HepG2 (cell line): ENCODE results near the gene CCDC157. TPM values are rescaled to one million over a fixed set of nuclear protein-coding genes. Genes with fewer than 3 reads are reported as not detected.

Source experiments
- ATAC-seq: fragments of 200-7000 bp; cut with Tn5 transposase; 3 replicates; pipeline ENCODE4 v1.9.1; 2020; ENCODE audit warnings: mild to moderate bottlenecking, moderate library complexity
- BruUV-seq: library from RNA; stranded (reverse); fragments of 400-500 nt; replicated peaks from 2 replicates; lab custom pipeline; 2021; lab: Mats Ljungman, UMichigan
- CTCF ChIA-PET: fragments of 300-600 bp; formaldehyde crosslinking; extraction: SDS; loops from one replicate; lab custom pipeline; 2021; ENCODE audit warnings: low total read pairs, inconsistent platforms, low intra/inter-chr PET ratio; lab: Yijun Ruan, JAX
- POLR2A ChIA-PET: fragments of 350-600 bp; sonication (Branson Sonifier 250); formaldehyde crosslinking; loops from one replicate; lab custom pipeline; 2020; ENCODE audit warnings: antibody characterized with exemption, inconsistent platforms; lab: Yijun Ruan, JAX
- DNase-seq: peaks from one replicate; pipeline ENCODE4 v3.0.0-alpha.2; 2015; ENCODE audit warnings: low spot score
- FAIRE-seq: peaks from 3 replicates; lab custom pipeline; 2011; peaks lifted over from hg19 to GRCh38; lab: Jason Lieb, UNC
- H2AFZ ChIP-seq: one replicate; pipeline ENCODE4 v1.6.1; 2011; ENCODE audit warnings: low read length, inconsistent platforms
- H3K27ac ChIP-seq: fragments of 300-600 bp; 3 replicates; pipeline ENCODE4 v1.8.0; 2011; ENCODE audit warnings: mixed run types, mild to moderate bottlenecking, mixed read lengths, low read length, inconsistent platforms; ENCODE audit not compliant: insufficient read depth; ENCODE audit errors: extremely low read length
- H3K27me3 ChIP-seq, 2 experiments: fragments of 200-600 bp in 1 of 2; 2 replicates in 1 of 2; 3 replicates in 1 of 2; pipeline versions ENCODE4 v1.6.0 to v1.8.0; 2011; ENCODE audit warnings: low read length in 2 of 2, mild to moderate bottlenecking in 2 of 2, moderate library complexity in 2 of 2, inconsistent platforms in 1 of 2; ENCODE audit not compliant: insufficient read depth in 2 of 2, control insufficient read depth in 1 of 2
- H3K36me3 ChIP-seq, 2 experiments: fragments of 200-600 bp in 1 of 2; replicated peaks in 1 of 2; 2 replicates in 1 of 2; 3 replicates in 1 of 2; pipeline versions ENCODE4 v1.5.1 to v1.8.0; 2011; ENCODE audit warnings: low read length in 2 of 2, inconsistent platforms in 1 of 2; ENCODE audit not compliant: insufficient read depth in 2 of 2, control insufficient read depth in 1 of 2
- H3K4me1 ChIP-seq: 2 replicates; pipeline ENCODE4 v1.5.1; 2012; ENCODE audit warnings: low read length, inconsistent platforms; ENCODE audit not compliant: insufficient read depth
- H3K4me2 ChIP-seq: 2 replicates; pipeline ENCODE4 v1.6.0; 2011; ENCODE audit warnings: low read depth, low read length, inconsistent platforms
- H3K4me3 ChIP-seq, 3 experiments: fragments of 200-600 bp in 1 of 3; sonication (generic), shearing (Covaris generic) in 1 of 3; replicated peaks in 1 of 3; 2 replicates each; pipeline ENCODE4 v1.5.1; 2011 to 2016; ENCODE audit warnings: low read length in 3 of 3, inconsistent platforms in 2 of 3, low read depth in 2 of 3, mild to moderate bottlenecking in 2 of 3, control low read depth in 1 of 3, mixed read lengths in 1 of 3; ENCODE audit not compliant: insufficient read depth in 1 of 3
- H3K79me2 ChIP-seq: one replicate; pipeline ENCODE4 v1.6.1; 2011; ENCODE audit warnings: low read length, inconsistent platforms; ENCODE audit not compliant: insufficient read depth
- H3K9ac ChIP-seq: 2 replicates; pipeline ENCODE4 v1.6.0; 2011; ENCODE audit warnings: mild to moderate bottlenecking, low read depth, low read length, inconsistent platforms; ENCODE audit not compliant: insufficient read depth
- H3K9me3 ChIP-seq: 2 replicates; pipeline ENCODE4 v1.5.1; 2012; ENCODE audit warnings: mild to moderate bottlenecking, low read length
- H4K20me1 ChIP-seq: 2 replicates; pipeline ENCODE4 v1.6.0; 2011; ENCODE audit warnings: inconsistent platforms, mild to moderate bottlenecking, low read length, moderate library complexity; ENCODE audit not compliant: insufficient read depth
- AGO2 ChIP-seq: fragments of 200-400 bp; formaldehyde crosslinking; optimal IDR thresholded peaks from 2 replicates; pipeline ENCODE3; 2017; ENCODE audit warnings: mild to moderate bottlenecking, low read depth, low read length, moderate library complexity
- HIVEP1 ChIP-seq: sonication (generic); formaldehyde crosslinking; IDR thresholded peaks from 2 replicates; pipeline ENCODE4 v1.4.0; 2020; ENCODE audit warnings: mild to moderate bottlenecking, missing genetic modification reagents
- SIX1 ChIP-seq: sonication (generic); formaldehyde crosslinking; IDR thresholded peaks from 2 replicates; pipeline ENCODE4 v1.4.0; 2020; ENCODE audit warnings: missing genetic modification reagents, borderline replicate concordance
- ZNF616 ChIP-seq: sonication (generic); formaldehyde crosslinking; IDR thresholded peaks from 2 replicates; pipeline ENCODE4 v1.5.0; 2020; ENCODE audit warnings: low read depth, mild to moderate bottlenecking, missing genetic modification reagents
- ZNF660 ChIP-seq: sonication (generic); formaldehyde crosslinking; IDR thresholded peaks from 2 replicates; pipeline ENCODE4 v1.5.1; 2020; ENCODE audit warnings: mild to moderate bottlenecking, low read depth, missing genetic modification reagents, borderline replicate concordance
- ZNF678 ChIP-seq: sonication (generic); formaldehyde crosslinking; IDR thresholded peaks from 2 replicates; pipeline ENCODE4 v1.4.0; 2020; ENCODE audit warnings: mild to moderate bottlenecking, missing genetic modification reagents
- ZNF691 ChIP-seq: sonication (generic); formaldehyde crosslinking; IDR thresholded peaks from 2 replicates; pipeline ENCODE4 v1.4.0; 2020; ENCODE audit warnings: missing genetic modification reagents, low read depth, mild to moderate bottlenecking, borderline replicate concordance
- WGBS: methylation state at CpG from one replicate; pipeline ENCODE4 v1.1.6; 2017; ENCODE audit warnings: low lambda C conversion rate; 5-methylcytosine and 5-hydroxymethylcytosine counted together
- in situ Hi-C: cut with HindIII; loops from 2 replicates; pipeline ENCODE4 v1.10.0; 2017; ENCODE audit warnings: low pct_unique_long_range_greater_than_20kb; ENCODE audit not compliant: extremely low pct_ligation_motif_present
- intact Hi-C: fragments of 100-400 bp; cut with micrococcal nuclease; formaldehyde crosslinking; loops from one replicate; pipeline ENCODE4 v1.10.0; 2022; ENCODE audit not compliant: unreplicated experiment
- polyA plus RNA-seq, 8 experiments: library from polyadenylated mRNA; depleted of rRNA in 3 of 8; stranded (reverse) in 7 of 8; unstranded in 1 of 8; fragments of >200 nt; fragmentation: Illumina TruSeq in 4 of 8; extraction: Trizol in 4 of 8; gene quantifications; 2 replicates each; pipeline versions ENCODE4 v1.2.1 to v1.2.3, GENCODE V29; 2011 to 2016; ENCODE audit warnings: low read depth in 4 of 8, missing spikeins in 1 of 8, mixed read lengths in 1 of 8; ENCODE audit not compliant: insufficient read depth in 1 of 8
- total RNA-seq, 5 experiments: library from RNA; depleted of rRNA; stranded (reverse); fragments of >200 nt; fragmentation: Illumina TruSeq; extraction: Trizol; gene quantifications; 2 replicates each; pipeline ENCODE4 v1.2.3, GENCODE V29; 2016; ENCODE audit warnings: low read depth in 1 of 5
- TF ChIP-seq, protein P1 (sequence below): IDR thresholded peaks from 2 replicates; pipeline ENCODE4 v1.6.1; 2016; ENCODE audit warnings: missing biosample characterization, missing genetic modification reagents, low read depth

The CCDC157 gene
- total and polyA plus RNA-seq, 2 of the 13 experiments (the other 11 are each of a cell fraction or from before 2014, with no cell fraction given), result 1.4 to 1.6 TPM

DNA sequence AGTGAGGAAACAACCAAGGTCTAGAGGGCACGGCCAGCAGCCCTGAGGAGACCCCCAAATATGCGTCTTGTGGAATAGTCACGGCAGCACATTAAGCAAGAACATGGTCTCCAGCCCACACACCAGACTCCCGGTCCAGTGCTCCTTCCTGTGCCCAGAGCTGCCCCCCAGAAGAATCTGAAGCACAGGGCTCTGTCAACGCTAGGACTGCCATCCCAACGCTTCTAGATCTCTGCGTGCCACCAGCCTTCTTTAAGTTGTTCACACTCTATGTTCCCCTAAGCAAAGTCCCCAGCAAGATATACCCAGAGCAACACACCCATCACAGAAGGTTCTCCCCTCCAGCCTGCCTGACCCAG, 36.5 kb downstream of the CCDC157 start:
- peak; percentile 90 for TF ChIP-seq ZNF691 (CRISPR knock-in tag)
- no peak for TF ChIP-seq AGO2
- WGBS, result 71% methylated on average over 4 of the region's 7 CpGs
- ATAC-seq (no peak), DNase-seq (no peak), FAIRE-seq (no peak)
- intact Hi-C loops (no loop called here), in situ Hi-C loops (loop anchor here (5.0 to 25.0 kb wide), 3 partner anchors 34 to 281 kb away; partner anchors contain the start of gene MTFP1)
- POLR2A ChIA-PET, result interaction anchor here (10.2 kb wide), 1 partner anchor 30 kb away, joined by 164 read pairs; the partner anchor contains the start of gene MTFP1
- Histone ChIP-seq H3K4me2 (no peak overlapping the region), H3K79me2 (no peaks in the 10 kb centered on the region), H4K20me1 (no peaks in the 10 kb centered on the region), H2AFZ (no peak overlapping the region), H3K36me3 (no peaks in the 10 kb centered on the region), H3K27ac (no peak overlapping the region), H3K4me3 (no peak overlapping the region), H3K9ac (no peak overlapping the region), H3K9me3 (no peaks in the 10 kb centered on the region; the same call in 1 of the 2 replicates), H3K27me3 (peaks cover 0 to 4% of the 10 kb centered on the region in 2 experiments; a peak in 1 of 5 replicates), H3K4me1 (peaks cover 60% of the 10 kb centered on the region)
- CTCF ChIA-PET, result interaction anchor here (3.4 kb wide), 1 partner anchor 92 kb away, joined by 29 read pairs; no protein-coding TSS in a partner anchor
- no TSS peak for BruUV-seq

DNA sequence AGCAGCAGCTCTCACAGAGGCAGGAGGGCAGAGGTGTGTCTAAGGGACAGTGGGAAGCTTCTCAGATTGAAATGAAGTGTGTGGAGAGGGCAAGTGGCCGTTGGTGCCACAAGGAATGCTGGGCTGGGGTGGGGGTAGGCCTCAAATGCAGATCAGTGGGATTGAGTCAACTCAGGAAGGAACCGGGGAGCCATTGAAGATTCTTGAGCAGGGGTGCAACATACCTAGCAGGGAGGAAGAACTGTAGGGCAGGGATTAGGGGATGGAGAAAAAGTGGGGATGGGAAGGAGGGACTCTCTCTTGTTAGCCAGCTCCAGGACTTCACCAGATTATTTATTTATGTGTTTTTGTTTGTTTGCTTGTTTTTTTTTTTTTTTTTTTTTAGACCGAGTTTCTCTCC, 37.1 kb downstream of the CCDC157 start:
- no peak for FAIRE-seq
- peaks cover 66% of the 10 kb centered on the region for H3K4me1 ChIP-seq
- intact Hi-C loops, result no loop called here

More for the DNA sequence above, 37.1 kb downstream of the CCDC157 start:
- no TSS peak for BruUV-seq
- no peaks in the 10 kb centered on the region for H3K36me3 ChIP-seq
- no peak overlapping the region for H3K4me3 ChIP-seq
- TF ChIP-seq HIVEP1 (no peak), ZNF678 (CRISPR knock-in tag) (no peak), ZNF616 (CRISPR knock-in tag) (no peak), ZNF660 (no peak), SIX1 (CRISPR knock-in tag) (no peak)
- TF ChIP-seq, protein P1, sequence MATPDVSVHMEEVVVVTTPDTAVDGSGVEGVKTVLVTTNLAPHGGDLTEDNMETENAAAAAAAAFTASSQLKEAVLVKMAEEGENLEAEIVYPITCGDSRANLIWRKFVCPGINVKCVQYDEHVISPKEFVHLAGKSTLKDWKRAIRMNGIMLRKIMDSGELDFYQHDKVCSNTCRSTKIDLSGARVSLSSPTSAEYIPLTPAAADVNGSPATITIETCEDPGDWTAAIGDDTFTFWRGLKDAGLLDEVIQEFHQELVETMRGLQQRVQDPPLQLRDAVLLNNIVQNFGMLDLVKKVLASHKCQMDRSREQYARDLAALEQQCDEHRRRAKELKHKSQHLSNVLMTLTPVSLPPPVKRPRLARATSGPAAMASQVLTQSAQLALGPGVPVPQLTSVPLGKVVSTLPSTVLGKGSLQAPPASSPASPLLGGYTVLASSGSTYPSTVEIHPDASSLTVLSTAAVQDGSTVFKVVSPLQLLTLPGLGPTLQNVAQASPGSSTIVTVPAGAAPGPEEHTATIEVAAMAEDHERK (CRISPR knock-in tag), result no peak
- peaks cover 0 to 4% of the 10 kb centered on the region in 2 experiments; a peak in 1 of 5 replicates for H3K27me3 ChIP-seq
- no peaks in the 10 kb centered on the region for H4K20me1 ChIP-seq
- H2AFZ ChIP-seq, result no peak overlapping the region
- no peaks in the 10 kb centered on the region; the same call in 1 of the 2 replicates for H3K9me3 ChIP-seq
- no peak overlapping the region for H3K4me2 ChIP-seq
- no peak overlapping the region for H3K27ac ChIP-seq
- DNase-seq, result no peak
- no peak for ATAC-seq
- ChIA-PET POLR2A (interaction anchor here (10.2 kb wide), 1 partner anchor 30 kb away, joined by 164 read pairs; the partner anchor contains the start of gene MTFP1), CTCF (no interaction called here)
- no peaks in the 10 kb centered on the region for H3K79me2 ChIP-seq
- in situ Hi-C loops, result loop anchor here (5.0 to 25.0 kb wide), 3 partner anchors 33 to 282 kb away; partner anchors contain the start of gene MTFP1
- no peak overlapping the region for H3K9ac ChIP-seq
- WGBS, result 37% methylated on average over 3 of the region's 3 CpGs
